Neural crest cell (in vitro differentiated cells): ENCODE data around the gene HTR4. TPM values are rescaled to one million over a fixed set of nuclear protein-coding genes. Genes with fewer than 3 reads are reported as not detected.

Experiments
- DNase-seq: peaks from one replicate; pipeline ENCODE4 v3.0.0; 2021; ENCODE audit warnings: low read depth, mixed read lengths, low spot score
- H3K27ac Mint-ChIP-seq: one replicate; pipeline ENCODE4 v1.8.0; 2021; ENCODE audit warnings: mild to moderate bottlenecking, mixed read lengths; ENCODE audit not compliant: unreplicated experiment
- H3K27me3 Mint-ChIP-seq: 2 replicates; pipeline ENCODE4 v1.8.0; 2021; ENCODE audit warnings: low read depth, mild to moderate bottlenecking, mixed read lengths
- H3K36me3 Mint-ChIP-seq: 2 replicates; pipeline ENCODE4 v1.8.0; 2021; ENCODE audit warnings: low read depth, mild to moderate bottlenecking, mixed read lengths
- H3K4me1 Mint-ChIP-seq: 2 replicates; pipeline ENCODE4 v1.8.0; 2021; ENCODE audit warnings: mixed read lengths
- H3K4me3 Mint-ChIP-seq: one replicate; pipeline ENCODE4 v1.8.0; 2021; ENCODE audit warnings: mild to moderate bottlenecking, mixed read lengths
- H3K9me3 Mint-ChIP-seq: 2 replicates; pipeline ENCODE4 v1.8.0; 2021; ENCODE audit warnings: mixed read lengths
- CTCF ChIP-seq: fragments of 200-600 bp; sonication (generic); conservative IDR thresholded peaks from 2 replicates; pipeline ENCODE4 v1.5.0; 2021; ENCODE audit warnings: antibody characterized with exemption, mild to moderate bottlenecking
- total RNA-seq: library from RNA; stranded (reverse); gene quantifications from 2 replicates; pipeline ENCODE4 v1.2.1, GENCODE V29; 2021

HTR4 gene
- total RNA-seq, 1 donor from 2014 or later = not detected

DNA sequence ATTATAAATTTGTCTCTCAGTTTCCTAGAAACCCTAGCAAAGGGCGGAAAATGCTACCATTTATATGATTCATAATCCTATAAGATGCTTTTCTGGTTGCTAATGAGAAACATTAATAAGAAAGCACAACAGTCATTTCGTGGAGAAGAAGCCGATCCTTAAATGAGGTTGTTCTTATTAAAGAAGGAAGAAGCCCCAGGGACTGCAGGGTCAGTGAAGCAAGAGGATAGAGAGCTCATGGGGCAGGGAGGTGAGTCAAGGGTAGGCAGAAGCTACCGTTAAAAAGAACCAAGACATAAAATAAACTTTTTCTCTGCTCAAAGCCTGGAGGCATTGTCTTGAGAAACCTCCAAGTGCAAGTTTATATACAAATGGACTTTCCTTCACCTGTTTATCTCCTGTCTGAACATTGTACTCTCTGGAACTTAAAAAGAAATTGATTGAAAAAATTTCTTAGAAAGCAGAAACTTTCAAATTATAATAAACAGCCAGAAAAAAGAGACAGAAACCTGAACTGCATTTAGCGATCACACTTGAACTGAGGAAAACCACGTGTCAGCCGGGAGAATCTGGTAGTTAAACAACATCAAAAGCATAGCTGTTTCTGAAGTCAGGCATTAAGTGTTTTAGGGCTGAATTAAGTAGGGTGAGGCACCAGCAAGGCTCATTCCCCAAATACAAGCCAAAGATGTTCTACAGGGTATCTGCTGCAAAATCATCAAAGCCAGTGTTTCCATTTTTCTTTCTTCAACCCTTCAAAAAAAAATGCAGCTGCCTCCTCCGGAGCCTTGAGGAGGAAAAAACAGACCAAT is 21.9 kb downstream of the HTR4 start:
- no peak overlapping the region for H3K4me3 Mint-ChIP-seq
- H3K4me1 Mint-ChIP-seq = no peaks in the 10 kb centered on the region
- no peaks in the 10 kb centered on the region for H3K27me3 Mint-ChIP-seq
- no peak overlapping the region for H3K27ac Mint-ChIP-seq
- no peaks in the 10 kb centered on the region for H3K9me3 Mint-ChIP-seq
- DNase-seq = no peak
- no peak for TF ChIP-seq CTCF
- H3K36me3 Mint-ChIP-seq = no peaks in the 10 kb centered on the region

DNA sequence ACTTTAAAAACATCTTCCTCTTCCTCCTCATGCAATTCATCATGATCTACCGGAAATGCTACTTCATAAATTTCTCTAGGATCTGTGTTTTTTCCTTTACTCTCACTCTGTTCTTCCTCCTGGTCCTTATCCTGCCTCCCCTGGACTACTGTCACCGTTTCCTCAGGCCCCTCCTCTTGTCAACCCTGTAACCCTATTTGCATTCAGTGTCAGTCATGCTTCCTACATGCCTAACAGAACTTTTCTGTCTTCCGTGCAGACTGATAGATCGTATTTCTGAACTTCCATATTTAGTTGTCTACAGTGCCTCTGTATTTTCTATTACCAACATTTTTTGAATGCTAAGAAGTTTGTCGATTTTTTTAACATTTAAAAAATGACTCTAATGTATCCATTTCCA is 27.3 kb downstream of the HTR4 start:
- peaks cover 10% of the 10 kb centered on the region for H3K4me1 Mint-ChIP-seq

DNA sequence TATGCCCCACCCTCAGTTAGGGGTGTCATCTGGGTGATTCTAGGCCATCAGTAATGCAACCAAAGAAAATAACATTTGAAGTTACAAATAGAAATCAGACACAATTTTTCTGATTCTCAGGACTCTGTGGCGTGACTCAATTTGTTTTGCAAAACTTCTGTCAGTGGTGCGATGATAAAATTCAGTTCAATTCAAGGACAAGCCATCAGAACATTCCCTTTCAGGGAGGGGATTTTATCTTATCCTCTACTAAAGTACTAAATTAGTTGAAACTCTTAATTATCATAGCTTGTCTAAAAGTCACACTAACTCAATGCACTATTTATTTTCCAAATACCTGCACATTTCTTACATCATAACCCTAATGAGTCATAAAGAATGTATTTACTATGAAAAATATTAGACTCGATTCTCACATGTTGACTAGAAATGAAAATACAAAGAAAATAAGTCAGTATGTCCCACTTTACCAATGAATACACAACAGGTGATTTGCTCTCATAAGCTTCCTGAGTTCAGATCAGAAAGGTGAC is 28.2 kb downstream of the HTR4 start:
- Mint-ChIP-seq H3K4me3 (no peak overlapping the region), H3K36me3 (no peaks in the 10 kb centered on the region), H3K9me3 (no peaks in the 10 kb centered on the region), H3K4me1 (peaks cover 10% of the 10 kb centered on the region), H3K27ac (no peak overlapping the region), H3K27me3 (peaks cover 7% of the 10 kb centered on the region)
- TF ChIP-seq CTCF = no peak
- no peak for DNase-seq

More for the DNA sequence above, 27.3 kb downstream of the HTR4 start:
- TF ChIP-seq CTCF = no peak
- H3K36me3 Mint-ChIP-seq = no peaks in the 10 kb centered on the region
- no peaks in the 10 kb centered on the region for H3K9me3 Mint-ChIP-seq
- no peak overlapping the region for H3K4me3 Mint-ChIP-seq
- no peak overlapping the region for H3K27ac Mint-ChIP-seq
- peaks cover 7% of the 10 kb centered on the region for H3K27me3 Mint-ChIP-seq
- no peak for DNase-seq

- peaks cover 7% of the 10 kb centered on the region for H3K27me3 Mint-ChIP-seq
- no peak overlapping the region for H3K27ac Mint-ChIP-seq
- no peak overlapping the region for H3K4me3 Mint-ChIP-seq
- TF ChIP-seq CTCF = no peak
- DNase-seq = no peak
- H3K4me1 Mint-ChIP-seq = peaks cover 10% of the 10 kb centered on the region
- no peaks in the 10 kb centered on the region for H3K36me3 Mint-ChIP-seq
- no peaks in the 10 kb centered on the region for H3K9me3 Mint-ChIP-seq
Measured at GRCh38 chr5:148625250-148625649, 29.1 kb downstream of the HTR4 start.

DNA sequence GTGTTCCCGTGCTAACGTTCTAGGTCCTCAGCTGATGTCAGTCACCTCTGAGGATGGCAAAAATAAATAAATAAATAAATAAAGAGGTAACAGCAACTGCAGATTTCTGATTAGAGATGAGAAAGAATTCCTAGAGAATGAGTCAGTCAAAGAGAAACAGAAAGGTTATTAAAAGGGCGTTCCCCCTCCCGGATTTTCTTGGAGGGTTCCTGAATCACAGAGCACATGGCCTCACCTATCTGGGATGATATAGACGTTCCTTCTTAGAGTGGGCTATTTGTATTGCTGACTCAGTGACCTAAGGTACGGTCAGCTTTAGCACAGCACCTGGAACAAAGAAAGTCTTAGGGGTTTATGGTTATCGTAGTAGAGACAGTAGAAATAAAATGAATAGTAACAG is 30.6 kb downstream of the HTR4 start:
- H3K4me1 Mint-ChIP-seq = peaks cover 10% of the 10 kb centered on the region
- no peak for DNase-seq
- no peaks in the 10 kb centered on the region for H3K36me3 Mint-ChIP-seq
- no peak overlapping the region for H3K4me3 Mint-ChIP-seq
- no peak for TF ChIP-seq CTCF
- no peaks in the 10 kb centered on the region for H3K9me3 Mint-ChIP-seq
- H3K27me3 Mint-ChIP-seq = peaks cover 11% of the 10 kb centered on the region
- H3K27ac Mint-ChIP-seq = no peak overlapping the region
